GM18519 (cell line): Measurements from ENCODE around the gene APCDD1L.
"Not testable (repeated sequence)": the region's sequence is repeated elsewhere in the genome, so short reads cannot be mapped to it uniquely, and the experiment has no call there.

ENCODE experiments used
- ATAC-seq: cut with Tn5 transposase; IDR thresholded peaks from one replicate; pipeline ENCODE4 v1.9.1; 2021; ENCODE audit warnings: mild to moderate bottlenecking, moderate library complexity; ENCODE audit not compliant: unreplicated experiment, low FRiP score

The APCDD1L gene

GRCh38 chr20:58420798-58421496, 94.3 kb downstream of the APCDD1L start:
- no peak for ATAC-seq

- no peak for ATAC-seq
Observed at GRCh38 chr20:58418949-58419748, 96.0 kb downstream of the APCDD1L start.

GRCh38 chr20:58417438-58417837, 97.8 kb downstream of the APCDD1L start:
- no peak for ATAC-seq

GRCh38 chr20:58416835-58417234, 98.4 kb downstream of the APCDD1L start:
- no peak for ATAC-seq

- no peak for ATAC-seq
Observed at GRCh38 chr20:58416057-58416456, 99.1 kb downstream of the APCDD1L start.

GRCh38 chr20:58414786-58415185, 100.4 kb downstream of the APCDD1L start:
- ATAC-seq: not testable (repeated sequence)

GRCh38 chr20:58414216-58414615, 101.0 kb downstream of the APCDD1L start:
- ATAC-seq: not testable (repeated sequence)
